GM12878 (cell line): ENCODE measurements around the gene FAM114A2. TPM values are rescaled to one million over a fixed set of nuclear protein-coding genes. Genes with fewer than 3 reads are reported as not detected.

ENCODE experiments used
- BACH1 ChIP-seq: fragments of 450-650 bp; IDR thresholded peaks from 2 replicates; pipeline ENCODE4 v1.6.1; 2017; ENCODE audit warnings: mild to moderate bottlenecking, borderline replicate concordance
- BCL11A ChIP-seq: IDR thresholded peaks from 2 replicates; pipeline ENCODE4 v1.6.1; 2011; ENCODE audit warnings: low read depth, low read length
- BRCA1 ChIP-seq: IDR thresholded peaks from 2 replicates; pipeline ENCODE4 v1.6.1; 2011; ENCODE audit warnings: low read depth, low read length, improper control_type of control experiment
- EED ChIP-seq: sonication (generic); IDR thresholded peaks from 2 replicates; pipeline ENCODE4 v1.6.1; 2016; ENCODE audit warnings: antibody characterized with exemption, low read depth
- IKZF1 ChIP-seq: fragments of 450-650 bp; conservative IDR thresholded peaks from 2 replicates; pipeline ENCODE4 v1.6.1; 2017; ENCODE audit warnings: antibody characterized with exemption, mild to moderate bottlenecking
- IKZF2 ChIP-seq, 2 experiments: fragments of 450-650 bp; IDR thresholded peaks; 2 replicates each; pipeline ENCODE4 v1.6.1; 2017; ENCODE audit warnings: mild to moderate bottlenecking in 2 of 2, moderate library complexity in 2 of 2
- MAX ChIP-seq: IDR thresholded peaks from 2 replicates; pipeline ENCODE4 v1.6.1; 2012; ENCODE audit warnings: low read depth, low read length, improper control_type of control experiment
- MTA2 ChIP-seq: fragments of 450-650 bp; IDR thresholded peaks from 2 replicates; pipeline ENCODE4 v1.6.1; 2016; ENCODE audit warnings: low read depth, mild to moderate bottlenecking, moderate library complexity
- NFXL1 ChIP-seq: fragments of 450-650 bp; IDR thresholded peaks from 2 replicates; pipeline ENCODE4 v1.6.1; 2017; ENCODE audit warnings: antibody characterized with exemption, mild to moderate bottlenecking, borderline replicate concordance
- POU2F2 ChIP-seq: IDR thresholded peaks from 3 replicates; pipeline ENCODE4 v1.6.1; 2011; ENCODE audit warnings: low read depth, mild to moderate bottlenecking, low read length, borderline replicate concordance
- RELB ChIP-seq: fragments of 450-650 bp; IDR thresholded peaks from 2 replicates; pipeline ENCODE4 v1.6.1; 2017; ENCODE audit warnings: low read depth, mild to moderate bottlenecking, moderate library complexity
- RFX5 ChIP-seq: IDR thresholded peaks from 2 replicates; pipeline ENCODE4 v1.6.1; 2011; ENCODE audit warnings: low read depth, low read length, improper control_type of control experiment
- RUNX3 ChIP-seq: IDR thresholded peaks from 2 replicates; pipeline ENCODE4 v1.6.1; 2012; ENCODE audit warnings: low read length, inconsistent platforms
- SMAD1 ChIP-seq: fragments of 450-650 bp; IDR thresholded peaks from 2 replicates; pipeline ENCODE4 v1.6.1; 2018; ENCODE audit warnings: mild to moderate bottlenecking, low read depth; ENCODE audit not compliant: partially characterized antibody
- polyA plus RNA-seq, 11 experiments: library from polyadenylated mRNA; depleted of rRNA in 4 of 11; unstranded in 6 of 11; stranded (reverse) in 5 of 11; fragments of >200 nt; fragmentation: Nextera tagmentation in 4 of 11; fragmentation: Illumina TruSeq in 1 of 11; extraction: Ambion mirVana in 4 of 11; extraction: Trizol in 1 of 11; gene quantifications; 1 replicate in 1 of 11; 2 replicates in 10 of 11; pipeline versions ENCODE4 v1.2.1 to v1.2.3, GENCODE V29; 2011 to 2016; ENCODE audit warnings: inconsistent platforms in 2 of 11, missing spikeins in 2 of 11, low read depth in 1 of 11
- total RNA-seq, 4 experiments: library from RNA; depleted of rRNA in 3 of 4; stranded (reverse); fragments of >200 nt in 3 of 4; fragmentation: Illumina TruSeq in 1 of 4; extraction: Trizol in 1 of 4; gene quantifications; 2 replicates each; pipeline versions ENCODE4 v1.2.1 to v1.2.3, GENCODE V29; 2013 to 2021

FAM114A2 gene
- total and polyA plus RNA-seq, 10 of the 15 experiments (the other 5 are each of a cell fraction or from before 2014, with no cell fraction given): 16.8 to 32.8 (median 24.3) TPM

- TF ChIP-seq EED (peak; percentile 86), NFXL1 (no peak), MAX (no peak), SMAD1 (peak; percentile 51), RUNX3 (peak; percentile 18), RELB (peak; percentile 74), RFX5 (no peak), BRCA1 (no peak), BCL11A (0 out of 2 replicates have a peak, but pooled peaks have one; percentile 62), IKZF1 (peak; percentile 91), POU2F2 (0 out of 3 replicates have a peak, but pooled peaks have one; percentile 37), MTA2 (peak; percentile 72), IKZF2 (IDR thresholded peaks at IDR 0.05) (peak; percentile 95), BACH1 (peak; percentile 44; the same call in 1 of the 2 replicates)
Observed at GRCh38 chr5:154058055-154059038, 19.6 kb upstream of the FAM114A2 start (continued).
